ENCODE results near the gene MICAL2. TPM values are rescaled to one million over a fixed set of nuclear protein-coding genes. Genes with fewer than 3 reads are reported as not detected.

MICAL2 gene
- total RNA-seq, 1 donor from 2014 or later = 367 TPM

DNA sequence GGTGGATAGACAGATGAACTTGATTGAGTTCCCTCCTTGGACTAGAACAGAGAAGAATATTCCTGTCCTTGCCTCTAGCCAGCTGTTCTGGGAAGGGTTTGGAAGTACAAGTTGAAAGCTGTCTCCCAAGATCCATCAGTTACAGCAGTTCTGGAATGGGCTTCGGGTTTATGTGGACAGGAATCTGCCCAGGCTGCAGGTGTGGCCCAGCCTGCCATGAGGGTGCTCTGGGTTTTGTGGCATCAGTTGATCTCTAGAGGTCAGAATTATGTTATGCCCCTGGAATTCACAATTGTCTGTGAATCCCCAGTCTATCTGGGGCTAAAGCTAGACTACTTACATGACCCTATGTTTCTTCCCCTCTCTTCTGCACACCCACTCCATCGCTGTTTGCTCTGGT lies 4.9 kb upstream of the MICAL2 start:
- Histone ChIP-seq H3K4me3 (ENCODE audit: low read depth, low read length) (no peak overlapping the region), H3K36me3 (ENCODE audit: control insufficient read depth, insufficient read depth, low read length) (no peaks in the 10 kb centered on the region), H3K27me3 (ENCODE audit: control insufficient read depth, insufficient read depth, low read length) (no peaks in the 10 kb centered on the region)
- TF ChIP-seq, protein P1, sequence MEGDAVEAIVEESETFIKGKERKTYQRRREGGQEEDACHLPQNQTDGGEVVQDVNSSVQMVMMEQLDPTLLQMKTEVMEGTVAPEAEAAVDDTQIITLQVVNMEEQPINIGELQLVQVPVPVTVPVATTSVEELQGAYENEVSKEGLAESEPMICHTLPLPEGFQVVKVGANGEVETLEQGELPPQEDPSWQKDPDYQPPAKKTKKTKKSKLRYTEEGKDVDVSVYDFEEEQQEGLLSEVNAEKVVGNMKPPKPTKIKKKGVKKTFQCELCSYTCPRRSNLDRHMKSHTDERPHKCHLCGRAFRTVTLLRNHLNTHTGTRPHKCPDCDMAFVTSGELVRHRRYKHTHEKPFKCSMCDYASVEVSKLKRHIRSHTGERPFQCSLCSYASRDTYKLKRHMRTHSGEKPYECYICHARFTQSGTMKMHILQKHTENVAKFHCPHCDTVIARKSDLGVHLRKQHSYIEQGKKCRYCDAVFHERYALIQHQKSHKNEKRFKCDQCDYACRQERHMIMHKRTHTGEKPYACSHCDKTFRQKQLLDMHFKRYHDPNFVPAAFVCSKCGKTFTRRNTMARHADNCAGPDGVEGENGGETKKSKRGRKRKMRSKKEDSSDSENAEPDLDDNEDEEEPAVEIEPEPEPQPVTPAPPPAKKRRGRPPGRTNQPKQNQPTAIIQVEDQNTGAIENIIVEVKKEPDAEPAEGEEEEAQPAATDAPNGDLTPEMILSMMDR (IDR thresholded peaks at IDR 0.05; ENCODE audit: insufficient read depth, low read length, poor library complexity, severe bottlenecking) = no peak
- no peak for DNase-seq (ENCODE audit: low read depth)

DNA sequence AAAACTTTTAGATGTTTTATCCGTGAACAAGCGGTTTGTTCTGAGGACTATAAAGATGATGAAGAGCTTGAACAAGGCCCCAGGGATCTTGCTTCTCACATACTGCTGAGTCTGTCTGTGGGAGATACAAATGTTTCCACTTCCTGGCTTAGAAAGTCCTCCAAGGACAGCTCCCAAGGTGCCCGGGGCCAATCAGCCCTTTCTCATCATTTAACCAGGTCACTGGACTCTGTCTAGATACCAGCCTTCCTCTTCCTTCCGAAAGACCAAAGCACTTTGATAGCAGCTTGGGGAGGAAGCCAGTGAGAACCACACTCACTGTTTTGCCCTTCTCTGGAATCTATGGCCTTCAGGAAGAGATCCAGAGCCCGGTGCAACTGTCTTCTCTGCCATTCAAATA lies 4.3 kb upstream of the MICAL2 start:
- DNase-seq (ENCODE audit: low read depth) = no peak
- H3K36me3 ChIP-seq (ENCODE audit: control insufficient read depth, insufficient read depth, low read length) = no peaks in the 10 kb centered on the region
- H3K4me3 ChIP-seq (ENCODE audit: low read depth, low read length) = no peak overlapping the region
- TF ChIP-seq, protein P1 (IDR thresholded peaks at IDR 0.05; ENCODE audit: insufficient read depth, low read length, poor library complexity, severe bottlenecking) = no peak
- no peaks in the 10 kb centered on the region for H3K27me3 ChIP-seq (ENCODE audit: control insufficient read depth, insufficient read depth, low read length)

DNA sequence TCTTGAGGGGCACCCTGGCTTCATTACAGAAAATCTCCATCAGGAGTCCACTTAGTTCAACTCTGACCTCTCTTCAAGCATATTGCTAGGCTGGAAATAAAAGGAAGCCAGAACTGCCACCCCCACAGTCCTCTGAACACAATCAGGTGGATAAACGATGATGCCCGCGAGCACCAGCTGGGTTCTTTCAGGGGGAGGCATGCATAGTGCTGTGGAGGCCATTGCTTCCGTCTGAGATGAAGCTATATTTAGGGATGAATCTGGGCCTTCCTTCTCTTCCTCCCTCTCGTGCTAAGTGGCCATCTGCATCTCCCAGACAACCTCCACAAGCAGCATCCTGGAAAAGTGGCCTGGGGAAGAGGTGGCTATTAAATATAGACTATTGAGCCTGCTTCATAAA lies 3.9 kb upstream of the MICAL2 start:
- TF ChIP-seq, protein P1 (IDR thresholded peaks at IDR 0.05; ENCODE audit: insufficient read depth, low read length, poor library complexity, severe bottlenecking) = no peak
- no peak overlapping the region for H3K4me3 ChIP-seq (ENCODE audit: low read depth, low read length)
- no peaks in the 10 kb centered on the region for H3K27me3 ChIP-seq (ENCODE audit: control insufficient read depth, insufficient read depth, low read length)
- no peak for DNase-seq (ENCODE audit: low read depth)
- no peaks in the 10 kb centered on the region for H3K36me3 ChIP-seq (ENCODE audit: control insufficient read depth, insufficient read depth, low read length)

DNA sequence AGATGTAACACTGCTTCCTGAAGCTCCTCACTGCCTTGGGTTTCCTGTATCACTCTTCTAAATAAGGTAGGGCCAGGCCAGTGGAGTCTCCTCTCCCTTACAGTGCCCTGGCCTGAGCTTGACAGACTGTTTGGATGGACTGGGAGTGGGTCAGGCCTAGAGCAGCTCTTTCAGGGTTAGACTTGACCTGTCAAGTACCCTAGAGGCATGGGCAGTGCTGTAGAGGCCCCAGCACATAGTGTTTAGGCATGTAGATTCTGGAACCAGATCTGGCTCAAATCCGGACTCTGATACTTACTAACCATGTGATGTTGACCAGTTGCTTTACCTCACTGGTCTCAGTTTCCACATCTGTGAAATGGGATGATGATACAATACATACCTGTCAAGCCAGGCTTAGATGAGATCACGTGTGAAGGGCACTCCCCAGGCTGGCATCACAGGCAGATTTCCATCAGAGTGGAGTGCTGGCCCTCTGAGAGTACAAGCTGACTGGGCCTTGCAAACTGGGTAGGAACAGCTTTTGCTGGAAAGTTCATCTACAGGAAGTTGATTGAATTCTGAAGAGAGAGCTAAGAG lies 1.4 kb upstream of the MICAL2 start:
- TF ChIP-seq, protein P1 (IDR thresholded peaks at IDR 0.05; ENCODE audit: insufficient read depth, low read length, poor library complexity, severe bottlenecking) = no peak
- no peak for DNase-seq (ENCODE audit: low read depth)
- H3K36me3 ChIP-seq (ENCODE audit: control insufficient read depth, insufficient read depth, low read length) = no peaks in the 10 kb centered on the region
- H3K27me3 ChIP-seq (ENCODE audit: control insufficient read depth, insufficient read depth, low read length) = no peaks in the 10 kb centered on the region
- H3K4me3 ChIP-seq (ENCODE audit: low read depth, low read length) = no peak overlapping the region

DNA sequence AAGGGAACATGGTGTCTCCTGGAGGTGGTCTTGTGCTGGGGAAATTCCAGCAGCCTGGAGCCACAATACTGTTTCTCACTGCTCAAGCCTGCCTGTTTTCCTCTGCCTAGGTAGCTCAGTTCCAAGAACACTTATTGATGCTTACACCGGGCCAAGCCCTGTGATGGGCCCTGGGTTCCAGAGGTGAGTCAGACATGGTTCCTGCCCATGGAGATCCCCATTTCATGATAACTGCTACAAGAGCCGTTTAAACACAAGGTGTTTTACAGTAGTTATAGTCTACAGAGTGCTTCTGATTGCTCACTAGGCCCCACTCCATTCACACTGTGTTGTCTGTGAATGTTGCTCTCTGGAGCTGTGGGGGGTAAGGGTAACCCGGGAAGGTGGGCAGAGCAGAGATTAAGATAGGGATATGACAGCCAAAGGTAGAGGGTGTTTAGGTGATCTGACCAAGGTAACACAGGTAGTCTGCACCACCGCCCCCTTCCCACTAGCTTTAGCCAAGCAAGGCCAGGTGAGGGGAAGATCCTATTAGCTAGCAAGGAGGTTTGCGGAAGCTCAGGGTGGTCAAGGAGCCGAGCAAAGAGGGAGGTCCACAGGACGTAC lies 696 bp upstream of the MICAL2 start:
- DNase-seq (ENCODE audit: low read depth) = no peak
- Histone ChIP-seq H3K4me3 (ENCODE audit: low read depth, low read length) (peak overlapping the region; percentile 75), H3K36me3 (ENCODE audit: control insufficient read depth, insufficient read depth, low read length) (no peaks in the 10 kb centered on the region), H3K27me3 (ENCODE audit: control insufficient read depth, insufficient read depth, low read length) (no peaks in the 10 kb centered on the region)
- TF ChIP-seq, protein P1 (IDR thresholded peaks at IDR 0.05; ENCODE audit: insufficient read depth, low read length, poor library complexity, severe bottlenecking) = no peak
